RWPE1 (cell line): ENCODE data around the gene VTI1A.

ENCODE experiments used
- CTCF ChIA-PET: fragments of 350-600 bp; sonication (Branson Sonifier 250); formaldehyde crosslinking; extraction: SDS; loops from one replicate; lab custom pipeline; 2021; lab: Yijun Ruan, JAX
- POLR2A ChIA-PET: fragments of 400-600 bp; formaldehyde crosslinking; extraction: SDS; loops from one replicate; lab custom pipeline; 2020; ENCODE audit warnings: antibody characterized with exemption; ENCODE audit not compliant: low non-redundant PET; lab: Yijun Ruan, JAX
- DNase-seq: peaks from one replicate; pipeline ENCODE4 v3.0.0; 2012; ENCODE audit warnings: low spot score
- H3K27ac ChIP-seq: fragments of 450-650 bp; 2 replicates; pipeline ENCODE4 v1.5.1; 2017
- TF ChIP-seq, protein P1 (sequence below): fragments of 450-650 bp; conservative IDR thresholded peaks from 2 replicates; pipeline ENCODE4 v1.5.1; 2017; ENCODE audit warnings: low read depth, mild to moderate bottlenecking

Gene VTI1A

DNA sequence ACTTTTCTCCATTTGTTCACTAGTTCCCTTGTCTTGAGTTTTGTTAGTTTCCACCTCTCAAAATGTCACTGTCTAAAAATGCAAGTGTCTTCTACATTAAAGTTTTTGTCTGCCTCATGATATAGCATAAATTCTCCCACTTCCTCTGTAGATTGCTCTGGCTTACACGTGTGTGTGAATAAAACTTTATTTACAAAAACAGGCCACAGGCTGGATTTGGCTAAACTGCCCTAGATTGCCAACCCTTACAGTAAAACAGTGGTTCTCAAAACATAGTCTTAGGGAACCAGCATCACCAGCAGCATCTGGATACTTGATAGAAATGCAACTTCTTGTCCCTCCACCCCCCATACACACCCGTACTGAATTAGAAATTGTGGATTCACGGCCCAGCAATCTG is 207.8 kb downstream of the VTI1A start:
- ChIA-PET POLR2A (no interaction called here), CTCF (no interaction called here)
- TF ChIP-seq, protein P1, sequence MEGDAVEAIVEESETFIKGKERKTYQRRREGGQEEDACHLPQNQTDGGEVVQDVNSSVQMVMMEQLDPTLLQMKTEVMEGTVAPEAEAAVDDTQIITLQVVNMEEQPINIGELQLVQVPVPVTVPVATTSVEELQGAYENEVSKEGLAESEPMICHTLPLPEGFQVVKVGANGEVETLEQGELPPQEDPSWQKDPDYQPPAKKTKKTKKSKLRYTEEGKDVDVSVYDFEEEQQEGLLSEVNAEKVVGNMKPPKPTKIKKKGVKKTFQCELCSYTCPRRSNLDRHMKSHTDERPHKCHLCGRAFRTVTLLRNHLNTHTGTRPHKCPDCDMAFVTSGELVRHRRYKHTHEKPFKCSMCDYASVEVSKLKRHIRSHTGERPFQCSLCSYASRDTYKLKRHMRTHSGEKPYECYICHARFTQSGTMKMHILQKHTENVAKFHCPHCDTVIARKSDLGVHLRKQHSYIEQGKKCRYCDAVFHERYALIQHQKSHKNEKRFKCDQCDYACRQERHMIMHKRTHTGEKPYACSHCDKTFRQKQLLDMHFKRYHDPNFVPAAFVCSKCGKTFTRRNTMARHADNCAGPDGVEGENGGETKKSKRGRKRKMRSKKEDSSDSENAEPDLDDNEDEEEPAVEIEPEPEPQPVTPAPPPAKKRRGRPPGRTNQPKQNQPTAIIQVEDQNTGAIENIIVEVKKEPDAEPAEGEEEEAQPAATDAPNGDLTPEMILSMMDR, result no peak
- no peak for DNase-seq
- no peak overlapping the region for H3K27ac ChIP-seq

DNA sequence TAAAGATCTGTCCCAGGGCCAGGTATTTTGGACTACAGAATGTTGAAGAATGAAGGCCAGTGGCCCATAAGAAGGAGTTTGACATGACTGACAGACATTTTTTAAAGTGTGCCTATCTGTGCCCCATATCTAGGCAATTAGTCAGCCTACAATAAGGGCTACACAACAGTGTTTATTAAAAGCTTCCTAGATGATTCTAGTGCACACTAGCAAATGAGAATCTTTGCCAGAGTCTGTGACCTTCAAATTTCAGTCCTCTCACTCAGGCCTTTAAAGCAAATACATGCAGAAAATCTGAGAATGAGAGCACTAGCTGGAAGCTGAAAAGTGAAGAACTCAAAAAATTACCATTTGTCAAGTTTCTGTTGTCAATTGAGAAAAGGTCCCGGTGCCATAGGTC is 208.7 kb downstream of the VTI1A start:
- CTCF ChIA-PET, result no interaction called here
- no peak overlapping the region for H3K27ac ChIP-seq
- no peak for DNase-seq
- TF ChIP-seq, protein P1, result no peak
- POLR2A ChIA-PET, result no interaction called here

DNA sequence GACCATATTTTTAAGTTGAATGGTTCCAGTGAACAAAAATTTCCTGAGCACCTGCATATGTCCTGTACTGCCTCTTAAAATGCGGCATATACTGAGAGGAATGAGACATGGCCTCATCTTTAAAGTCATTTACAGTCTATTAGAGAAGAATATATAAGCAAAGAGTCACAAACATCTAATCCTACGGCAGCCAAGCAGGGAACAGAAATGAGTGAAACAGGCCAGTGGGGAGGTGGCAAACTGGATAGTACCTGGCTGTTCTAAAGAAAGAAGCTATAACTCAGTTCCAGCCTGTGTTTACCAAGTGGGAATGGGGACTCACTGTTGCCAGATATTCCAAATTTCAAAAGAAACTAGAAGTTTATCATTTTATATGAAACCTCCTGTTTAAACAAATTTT is 211.4 kb downstream of the VTI1A start:
- no peak overlapping the region for H3K27ac ChIP-seq
- ChIA-PET POLR2A (no interaction called here), CTCF (no interaction called here)
- DNase-seq, result no peak
- TF ChIP-seq, protein P1, result no peak

DNA sequence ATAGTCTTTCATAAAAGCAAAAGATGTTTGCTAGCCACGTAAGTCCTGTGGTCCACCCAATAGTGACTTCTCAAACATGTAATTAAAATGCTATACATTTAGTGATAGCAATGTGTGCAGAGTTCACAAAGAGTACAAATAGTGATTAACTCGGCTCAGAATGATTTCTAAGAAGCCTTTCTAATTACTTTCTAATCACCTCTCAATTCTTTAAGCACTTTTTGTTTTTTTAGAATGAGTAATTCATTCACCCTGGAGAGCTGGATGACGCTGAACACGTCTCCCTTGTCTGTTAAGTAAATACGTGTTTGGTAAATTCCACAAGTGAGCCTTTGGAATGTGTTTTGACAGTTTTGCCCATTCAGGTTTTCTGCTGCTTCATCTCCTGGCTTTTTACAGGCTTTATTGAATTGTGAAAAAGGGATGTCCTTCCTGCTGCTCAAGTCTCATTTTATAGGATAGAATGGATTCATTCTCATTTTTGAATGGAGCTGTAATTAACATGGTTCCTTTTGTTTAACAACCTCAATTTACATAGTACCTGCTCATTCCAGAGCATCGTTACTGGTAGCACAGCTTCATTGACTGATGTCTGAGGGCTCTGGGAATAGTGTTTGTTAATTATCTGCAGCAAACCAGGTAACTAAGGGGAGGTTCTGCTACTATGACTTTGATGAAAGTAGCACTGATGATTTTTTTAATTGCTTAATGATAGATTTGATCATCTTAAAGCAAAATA is 212.1 kb downstream of the VTI1A start:
- no peak overlapping the region for H3K27ac ChIP-seq
- peak; percentile 60 for DNase-seq
- POLR2A ChIA-PET, result no interaction called here
- TF ChIP-seq, protein P1, result no peak
- CTCF ChIA-PET, result interaction anchor here (0.6 to 0.8 kb wide), 3 partner anchors 15 to 726 kb away, joined by 3 read pairs; no protein-coding TSS in a partner anchor

DNA sequence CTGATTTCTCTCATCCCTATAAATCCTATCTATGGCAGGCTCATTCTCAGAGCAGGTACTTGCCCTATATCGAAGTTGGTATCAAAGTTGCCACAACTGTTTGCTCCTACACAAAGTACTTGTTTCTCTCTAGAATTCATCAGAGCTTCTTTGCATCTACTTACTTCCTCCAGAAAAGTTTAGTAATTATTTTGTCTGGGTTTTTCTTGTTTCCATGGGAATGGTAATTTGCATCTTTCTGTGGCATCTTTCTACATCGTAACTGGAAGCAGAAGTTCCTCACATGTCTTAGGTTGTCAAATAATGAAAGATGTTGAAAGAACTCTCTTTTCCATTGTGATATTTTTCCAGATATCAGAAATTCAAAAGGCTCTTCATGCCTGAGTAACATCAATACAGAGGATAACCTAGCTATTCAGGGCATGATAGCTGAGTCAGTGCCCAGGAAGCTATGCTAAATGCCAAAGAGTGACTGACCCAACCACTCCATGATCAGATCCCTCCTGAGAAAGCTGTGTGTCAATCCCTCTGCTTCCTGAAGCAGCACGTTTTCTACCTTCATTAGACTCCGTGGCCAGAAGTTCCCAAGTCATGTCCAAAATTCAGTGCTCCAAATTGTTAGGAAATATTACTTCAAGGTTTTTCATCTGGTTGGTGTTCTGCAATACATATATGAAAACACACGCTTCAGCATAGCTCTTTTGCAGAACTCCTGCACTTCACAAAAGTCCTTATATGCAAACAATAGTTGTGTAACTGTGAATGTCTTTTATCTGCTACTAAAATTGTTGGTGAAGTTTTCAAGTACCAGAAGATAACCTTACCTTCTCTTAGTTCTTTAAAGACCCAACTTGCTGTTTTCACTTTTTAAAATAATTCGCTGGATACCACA is 216.5 kb downstream of the VTI1A start:
- TF ChIP-seq, protein P1, result no peak
- no peak overlapping the region for H3K27ac ChIP-seq
- ChIA-PET CTCF (interaction anchor here (0.6 to 1.3 kb wide), 3 partner anchors 30 to 1051 kb away, joined by 3 to 5 read pairs (median 3); no protein-coding TSS in a partner anchor), POLR2A (no interaction called here)
- DNase-seq, result peak; percentile 79

DNA sequence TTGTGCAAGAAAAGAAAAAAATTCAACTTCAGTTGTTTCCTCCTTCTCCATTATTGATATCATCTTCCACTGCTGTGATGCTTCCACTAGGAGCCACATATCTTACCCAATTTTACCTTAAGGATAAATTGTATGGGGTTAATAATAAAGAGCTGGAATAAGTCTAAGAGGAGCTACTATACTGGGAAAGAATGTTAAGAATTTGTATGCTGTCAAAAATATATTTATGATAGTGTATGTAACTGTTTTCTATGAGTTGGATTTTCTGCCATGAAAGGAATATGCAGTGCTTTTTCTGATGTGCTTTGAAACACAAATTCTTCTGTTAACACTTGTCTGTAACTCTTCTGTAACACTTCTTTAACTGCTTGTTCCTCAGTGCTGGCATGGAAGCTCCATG is 219.1 kb downstream of the VTI1A start:
- ChIA-PET CTCF (no interaction called here), POLR2A (no interaction called here)

More for the DNA sequence above, 219.1 kb downstream of the VTI1A start:
- DNase-seq, result no peak
- no peak overlapping the region for H3K27ac ChIP-seq
- TF ChIP-seq, protein P1, result no peak
